H9 (cell line): Measurements from ENCODE around the gene SPOP. TPM values are rescaled to one million over a fixed set of nuclear protein-coding genes. Genes with fewer than 3 reads are reported as not detected.

Experiments
- DNase-seq: peaks from one replicate; pipeline ENCODE4 v3.0.0-alpha.2; 2017
- H2AFZ ChIP-seq: one replicate; pipeline ENCODE4 v1.6.1; 2013; ENCODE audit warnings: mild to moderate bottlenecking, low read length, control low read depth, moderate library complexity
- H2AK5ac ChIP-seq: 2 replicates; pipeline ENCODE4 v1.6.1; 2013; ENCODE audit warnings: low read length, control low read depth, mixed read lengths; ENCODE audit not compliant: insufficient read length
- H2BK120ac ChIP-seq: one replicate; pipeline ENCODE4 v1.6.1; 2013; ENCODE audit warnings: low read depth, mild to moderate bottlenecking, low read length, control low read depth, inconsistent platforms; ENCODE audit not compliant: poor library complexity, severe bottlenecking
- H2BK12ac ChIP-seq: 2 replicates; pipeline ENCODE4 v1.6.1; 2013; ENCODE audit warnings: low read length, control low read depth, mixed read lengths, low read depth; ENCODE audit not compliant: insufficient read length
- H2BK15ac ChIP-seq: 2 replicates; pipeline ENCODE4 v1.6.1; 2013; ENCODE audit warnings: low read depth, low read length, control low read depth
- H2BK20ac ChIP-seq: one replicate; pipeline ENCODE4 v1.6.1; 2013; ENCODE audit warnings: low read depth, mild to moderate bottlenecking, low read length, control low read depth, inconsistent platforms; ENCODE audit not compliant: poor library complexity, severe bottlenecking
- H2BK5ac ChIP-seq: 2 replicates; pipeline ENCODE4 v1.6.1; 2013; ENCODE audit warnings: low read length, control low read depth, mixed read lengths; ENCODE audit not compliant: insufficient read length
- H3K14ac ChIP-seq: 2 replicates; pipeline ENCODE4 v1.6.1; 2013; ENCODE audit warnings: low read length, control low read depth; ENCODE audit not compliant: insufficient read depth
- H3K18ac ChIP-seq: 2 replicates; pipeline ENCODE4 v1.6.1; 2013; ENCODE audit warnings: low read depth, mild to moderate bottlenecking, mixed read lengths, low read length, control low read depth; ENCODE audit not compliant: insufficient read length
- H3K23ac ChIP-seq: 2 replicates; pipeline ENCODE4 v1.6.1; 2013; ENCODE audit warnings: low read length, control low read depth, mixed read lengths, low read depth; ENCODE audit not compliant: insufficient read length
- H3K23me2 ChIP-seq: 2 replicates; pipeline ENCODE4 v1.6.1; 2013; ENCODE audit warnings: low read depth, mild to moderate bottlenecking, mixed read lengths, low read length, control low read depth; ENCODE audit not compliant: insufficient read length, poor library complexity, severe bottlenecking
- H3K27ac ChIP-seq: 2 replicates; pipeline ENCODE4 v1.5.1; 2013; ENCODE audit warnings: low read length, control low read depth, mixed read lengths, low read depth; ENCODE audit not compliant: insufficient read length
- H3K27me3 ChIP-seq: 2 replicates; pipeline ENCODE4 v1.6.1; 2013; ENCODE audit warnings: low read length, control low read depth, inconsistent platforms; ENCODE audit not compliant: insufficient read depth
- H3K4ac ChIP-seq: 2 replicates; pipeline ENCODE4 v1.6.1; 2013; ENCODE audit warnings: low read depth, mild to moderate bottlenecking, control low read depth, inconsistent platforms, low read length, moderate library complexity
- H3K4me1 ChIP-seq: 2 replicates; pipeline ENCODE4 v1.6.1; 2013; ENCODE audit warnings: low read length, control low read depth, inconsistent platforms; ENCODE audit not compliant: insufficient read depth
- H3K4me2 ChIP-seq: 2 replicates; pipeline ENCODE4 v1.6.1; 2013; ENCODE audit warnings: low read length, control low read depth, mixed read lengths; ENCODE audit not compliant: insufficient read length, insufficient read depth
- H3K56ac ChIP-seq: 2 replicates; pipeline ENCODE4 v1.6.1; 2013; ENCODE audit warnings: low read depth, mild to moderate bottlenecking, mixed read lengths, low read length, control low read depth; ENCODE audit not compliant: insufficient read length
- H3K79me1 ChIP-seq: 2 replicates; pipeline ENCODE4 v1.6.1; 2013; ENCODE audit warnings: low read depth, mild to moderate bottlenecking, moderate library complexity, low read length, control low read depth, inconsistent platforms; ENCODE audit not compliant: insufficient read depth, poor library complexity, severe bottlenecking
- H3K79me2 ChIP-seq: 2 replicates; pipeline ENCODE4 v1.6.1; 2013; ENCODE audit warnings: low read length, control low read depth, inconsistent platforms; ENCODE audit not compliant: insufficient read depth
- H3K9ac ChIP-seq: 2 replicates; pipeline ENCODE4 v1.6.1; 2013; ENCODE audit warnings: low read length, control low read depth, mixed read lengths; ENCODE audit not compliant: insufficient read length; ENCODE audit errors: extremely low read depth
- H3K9me3 ChIP-seq: one replicate; pipeline ENCODE4 v1.6.1; 2013; ENCODE audit warnings: low read depth, low read length, inconsistent platforms; ENCODE audit not compliant: control insufficient read depth
- H3T11ph ChIP-seq: one replicate; pipeline ENCODE4 v1.6.1; 2013; ENCODE audit warnings: mild to moderate bottlenecking, low read length, control low read depth, inconsistent platforms
- H4K20me1 ChIP-seq: one replicate; pipeline ENCODE4 v1.6.1; 2013; ENCODE audit not compliant: control insufficient read depth, insufficient read length, insufficient read depth
- H4K5ac ChIP-seq: 2 replicates; pipeline ENCODE4 v1.6.1; 2013; ENCODE audit warnings: low read depth, mild to moderate bottlenecking, mixed read lengths, low read length, control low read depth; ENCODE audit not compliant: insufficient read length
- H4K8ac ChIP-seq: replicated peaks from 2 replicates; pipeline ENCODE4 v1.6.1; 2013; ENCODE audit warnings: low read length, control low read depth, mixed read lengths, low read depth; ENCODE audit not compliant: insufficient read length
- H4K91ac ChIP-seq: 2 replicates; pipeline ENCODE4 v1.6.1; 2013; ENCODE audit warnings: low read depth, mild to moderate bottlenecking, moderate library complexity, mixed read lengths, low read length, control low read depth; ENCODE audit not compliant: insufficient read length
- H3K27ac Mint-ChIP-seq, 3 experiments: 2 replicates in 2 of 3; 3 replicates in 1 of 3; pipeline ENCODE4 v1.8.0; 2020 to 2021; ENCODE audit warnings: mixed read lengths in 3 of 3, mild to moderate bottlenecking in 1 of 3, moderate library complexity in 1 of 3
- H3K27me3 Mint-ChIP-seq: 2 replicates; pipeline ENCODE4 v1.8.0; 2021; ENCODE audit warnings: low read depth, mild to moderate bottlenecking, moderate library complexity, mixed read lengths
- H3K36me3 Mint-ChIP-seq, 3 experiments: 2 replicates in 2 of 3; 3 replicates in 1 of 3; pipeline ENCODE4 v1.8.0; 2020 to 2021; ENCODE audit warnings: low read depth in 3 of 3, mixed read lengths in 3 of 3; ENCODE audit not compliant: insufficient read depth in 1 of 3
- H3K4me1 Mint-ChIP-seq, 2 experiments: 2 replicates each; pipeline ENCODE4 v1.8.0; 2020; ENCODE audit warnings: mixed read lengths in 2 of 2
- H3K4me3 Mint-ChIP-seq, 2 experiments: 2 replicates in 1 of 2; 3 replicates in 1 of 2; pipeline ENCODE4 v1.8.0; 2020 to 2021; ENCODE audit warnings: mild to moderate bottlenecking in 2 of 2, mixed read lengths in 2 of 2, moderate library complexity in 1 of 2
- H3K9me3 Mint-ChIP-seq, 2 experiments: 2 replicates in 1 of 2; 3 replicates in 1 of 2; pipeline ENCODE4 v1.8.0; 2020; ENCODE audit warnings: mild to moderate bottlenecking in 2 of 2, mixed read lengths in 2 of 2, moderate library complexity in 1 of 2
- CTCF ChIP-seq: fragments of 200-600 bp; sonication (generic); conservative IDR thresholded peaks from 3 replicates; pipeline ENCODE4 v1.8.0; 2021; ENCODE audit warnings: antibody characterized with exemption, mild to moderate bottlenecking
- WGBS: extraction: QIAGEN DNeasy Blood & Tissue Kit; methylation state at CpG from one replicate; pipeline ENCODE4 v1.1.7; 2013; ENCODE audit warnings: missing lambda C conversion rate, low lambda C conversion rate, mixed read lengths; ENCODE audit not compliant: insufficient read length; ENCODE audit errors: extremely low coverage; 5-methylcytosine and 5-hydroxymethylcytosine counted together
- total RNA-seq: library from RNA; stranded (reverse); gene quantifications from 2 replicates; pipeline ENCODE4 v1.2.1, GENCODE V29; 2021

SPOP gene
- total RNA-seq, 1 experiment from 2014 or later = 33.7 TPM

- peaks cover 17% of the 10 kb centered on the region for H3K27me3 Mint-ChIP-seq
- no CpG with 5 or more reads among the region's 19 CpGs for WGBS
- H2BK20ac ChIP-seq = no peak overlapping the region
- no peak overlapping the region for H3K4me3 Mint-ChIP-seq
- H3K4ac ChIP-seq = no peak overlapping the region
- no peak overlapping the region for H2AK5ac ChIP-seq
- H2BK15ac ChIP-seq = no peak overlapping the region
- no peak overlapping the region for H3K18ac ChIP-seq
- H3K27me3 ChIP-seq = no peaks in the 10 kb centered on the region; the same call in 1 of the 2 replicates
- no peaks in the 10 kb centered on the region for H3K36me3 Mint-ChIP-seq
- no peak overlapping the region for H3K27ac Mint-ChIP-seq
- H2BK5ac ChIP-seq = no peak overlapping the region
- H3K9me3 ChIP-seq = no peaks in the 10 kb centered on the region
- H3K9me3 Mint-ChIP-seq = no peaks in the 10 kb centered on the region
- no peak overlapping the region for H3K27ac ChIP-seq
- H4K20me1 ChIP-seq = no peaks in the 10 kb centered on the region
- no peak overlapping the region for H3K14ac ChIP-seq
- H3K23me2 ChIP-seq = no peaks in the 10 kb centered on the region
- peak; percentile 25 for DNase-seq
- no peak for TF ChIP-seq CTCF
- H2AFZ ChIP-seq = no peak overlapping the region
- H3T11ph ChIP-seq = no peak overlapping the region
- H3K23ac ChIP-seq = no peak overlapping the region
- H3K56ac ChIP-seq = no peak overlapping the region
- no peak overlapping the region for H2BK12ac ChIP-seq
- H4K5ac ChIP-seq = no peak overlapping the region
- H2BK120ac ChIP-seq = no peak overlapping the region
- H3K79me1 ChIP-seq = no peaks in the 10 kb centered on the region
- H3K4me1 ChIP-seq = no peaks in the 10 kb centered on the region
- no peak overlapping the region for H3K4me2 ChIP-seq
- H3K79me2 ChIP-seq = no peaks in the 10 kb centered on the region
- H4K91ac ChIP-seq = no peak overlapping the region
- H4K8ac ChIP-seq = no peak overlapping the region
- H3K4me1 Mint-ChIP-seq = peaks cover 10 to 14% of the 10 kb centered on the region in 2 experiments
- H3K9ac ChIP-seq = no peak overlapping the region
Observed at GRCh38 chr17:49555495-49556222, 122.2 kb downstream of the SPOP start.
